K562 treated with DMSO at 1 percent for 24 hours (cell line): Measurements from ENCODE around the gene SLC25A34. TPM values are rescaled to one million over a fixed set of nuclear protein-coding genes. Genes with fewer than 3 reads are reported as not detected.

Experiments used
- total RNA-seq: library from RNA; unstranded; fragments of 300-600 nt; gene quantifications from 2 replicates; pipeline ENCODE4 v1.2.3, GENCODE V29; 2022; ENCODE audit warnings: low read depth; ENCODE audit not compliant: insufficient read depth

The SLC25A34 gene
- total RNA-seq = 1.3 and 2.9 TPM in 2 replicates

GRCh38 chr1:15736038-15736891 lies at the start of gene SLC25A34:
TSS of gene SLC25A34 (plus strand) at chr1:15736258. CDS start at chr1:15736486, 228 bp downstream.

DNA sequence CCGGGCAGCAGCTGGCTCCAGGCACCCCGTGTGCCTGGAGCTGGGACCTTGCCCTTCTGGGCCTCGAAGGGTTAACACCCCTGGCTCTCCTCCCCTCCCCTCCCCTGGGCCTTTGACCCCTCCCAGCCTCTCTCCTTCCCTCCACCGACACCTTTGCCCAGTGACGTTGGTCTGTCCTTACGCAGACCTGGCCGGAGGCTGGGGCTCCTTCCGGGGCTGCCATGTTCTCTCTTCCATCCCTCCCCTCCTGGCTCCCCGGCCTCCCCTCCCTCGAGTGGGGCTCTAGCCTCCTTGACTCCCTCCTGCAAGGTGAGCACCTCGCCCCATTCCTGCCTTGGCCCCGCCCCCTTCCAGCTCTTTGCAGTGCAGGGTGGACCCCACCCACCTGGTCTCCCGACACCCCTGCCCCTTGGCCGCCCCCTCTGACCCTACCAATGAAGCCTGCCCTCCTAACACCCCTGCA lies 6.3 kb downstream of the SLC25A34 start, which contains the start of gene TMEM82:
Gene TMEM82 (plus strand): TSS at position 161 of the 463 bp plus-strand sequence. CDS start 61 bp downstream, at position 222.

DNA sequence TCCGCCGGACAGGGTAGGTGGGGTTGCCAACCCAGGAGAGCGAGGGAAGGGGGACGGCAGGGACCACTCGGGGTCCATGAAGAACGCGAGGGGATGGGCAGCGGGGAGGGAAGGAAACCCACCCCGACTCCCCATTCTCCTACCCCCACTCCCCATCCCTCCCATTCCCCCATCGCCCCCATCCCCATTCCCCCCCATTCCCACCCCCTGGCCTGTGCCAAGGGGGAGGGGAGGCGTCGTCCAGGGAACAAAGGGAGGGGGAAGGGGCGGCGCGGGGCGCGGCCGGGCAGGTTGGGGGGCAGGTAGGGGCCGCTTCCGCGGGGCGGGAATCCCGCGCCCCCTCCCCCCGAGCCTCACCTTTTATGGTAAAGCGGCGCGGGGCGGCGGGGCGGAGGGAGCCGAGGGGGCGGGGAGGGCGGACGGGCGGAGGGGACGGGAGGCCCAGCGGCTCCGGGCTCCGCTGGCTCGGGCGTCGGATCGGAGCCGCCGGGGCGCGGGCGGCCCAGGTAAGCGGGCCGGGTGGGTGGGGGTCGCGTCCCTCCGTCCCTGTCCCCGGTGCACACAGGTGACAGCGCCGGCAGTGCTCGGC lies 22.4 kb downstream of the SLC25A34 start, which contains the start of gene FBLIM1:
Gene FBLIM1 (plus strand): TSS at position 453 of the 589 bp plus-strand sequence. CDS start 6,189 bp downstream, outside the sequence.

Other genes with a start within 250 kb of the SLC25A34 start
- gene CASP9, start 212.0 kb upstream of the SLC25A34 start, total RNA-seq = 43.0 and 50.4 TPM in 2 replicates
- gene DNAJC16, start 209.4 kb upstream of the SLC25A34 start, total RNA-seq = 5.1 and 5.2 TPM in 2 replicates
- gene AGMAT, start 151.2 kb upstream of the SLC25A34 start, total RNA-seq = not detected in 2 replicates
- gene DDI2, start 118.8 kb upstream of the SLC25A34 start, total RNA-seq = 10.9 and 11.0 TPM in 2 replicates
- gene PLEKHM2, start 51.9 kb upstream of the SLC25A34 start, total RNA-seq = 100 and 109 TPM in 2 replicates
- gene TMEM82, start 6.2 kb downstream of the SLC25A34 start, total RNA-seq = not detected in 2 replicates
- 0.35 TPM in 1 of 2 replicates, not detected in the other for gene FBLIM1, start 22.5 kb downstream of the SLC25A34 start, total RNA-seq
- gene UQCRHL, start 71.4 kb downstream of the SLC25A34 start, total RNA-seq = 2.0 and 2.5 TPM in 2 replicates
- 37.1 and 44.8 TPM in 2 replicates for gene SPEN, start 111.4 kb downstream of the SLC25A34 start, total RNA-seq
- 50.5 and 51.9 TPM in 2 replicates for gene ZBTB17, start 239.8 kb downstream of the SLC25A34 start, total RNA-seq